GM23248 (cell line): ENCODE data around the gene AHI1.

Source experiments
- EZH2 ChIP-seq: fragments of 200-600 bp; sonication (generic); IDR thresholded peaks from 2 replicates; pipeline ENCODE4 v1.6.1; 2018; ENCODE audit warnings: antibody characterized with exemption, mild to moderate bottlenecking; ENCODE audit not compliant: insufficient read depth, poor library complexity, severe bottlenecking
- EZH2phosphoT487 ChIP-seq: fragments of 200-600 bp; sonication (generic); IDR thresholded peaks from 2 replicates; pipeline ENCODE4 v1.6.1; 2018; ENCODE audit warnings: antibody characterized with exemption, moderate library complexity, mild to moderate bottlenecking, low read depth; ENCODE audit not compliant: insufficient read depth

DNA sequence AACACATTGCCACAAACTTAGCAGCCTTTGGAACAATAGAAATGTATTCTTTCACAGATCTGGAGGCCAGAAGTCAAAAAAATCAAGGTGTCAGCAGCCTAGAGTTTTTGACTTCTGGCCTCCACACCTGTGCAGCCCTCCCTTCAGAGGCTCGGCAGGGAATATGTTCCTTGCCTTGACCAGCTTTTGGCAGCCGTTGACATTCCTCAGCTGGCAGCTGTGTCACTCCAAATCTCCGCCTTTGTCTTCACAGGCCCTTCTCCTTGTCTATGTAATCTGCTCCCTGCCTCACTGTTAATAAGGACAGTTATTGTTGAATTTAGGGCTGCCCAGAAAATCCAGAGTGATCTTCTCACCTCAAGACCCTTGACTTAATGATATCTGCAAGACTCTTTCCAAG, 17.2 kb upstream of the AHI1 start:
- TF ChIP-seq EZH2phosphoT487 (no peak), EZH2 (no peak)
